HG03108 (cell line): ENCODE results near the gene ALKBH5.

ENCODE experiments used
- ATAC-seq: cut with Tn5 transposase; IDR thresholded peaks from one replicate; pipeline ENCODE4 v1.9.1; 2021; ENCODE audit warnings: moderate library complexity; ENCODE audit not compliant: unreplicated experiment

The ALKBH5 gene

GRCh38 chr17:18157354-18157985, 26.2 kb upstream of the ALKBH5 start:
- ATAC-seq, result no peak

- no peak for ATAC-seq
These were observed 25.5 kb upstream of the ALKBH5 start for GRCh38 chr17:18158022-18158600.

DNA sequence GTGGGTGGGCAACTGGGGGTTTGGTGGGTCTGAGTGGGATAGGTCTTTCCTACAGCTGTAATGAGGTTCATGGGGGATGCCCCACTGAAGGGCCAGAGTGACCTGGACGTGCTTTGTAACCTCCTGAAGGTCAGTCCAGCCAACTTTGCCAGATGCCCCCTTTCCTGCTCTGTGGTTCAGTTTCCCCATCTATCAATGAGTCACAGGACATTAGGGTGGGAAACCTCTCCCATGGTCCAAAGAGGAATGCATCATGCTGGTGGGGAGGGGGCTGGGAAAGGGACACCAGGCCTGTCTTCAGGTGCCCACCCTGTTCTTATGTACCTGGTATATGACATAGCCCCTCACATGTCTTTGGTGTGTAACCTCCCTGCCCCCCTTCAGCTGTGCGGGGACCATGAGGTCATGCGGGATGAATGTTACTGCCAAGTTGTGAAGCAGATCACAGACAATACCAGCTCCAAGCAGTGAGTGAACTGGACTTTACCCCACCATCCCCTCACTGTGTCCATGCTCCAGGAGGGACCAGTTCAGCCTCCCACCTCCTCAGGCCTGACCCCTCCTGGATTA, 24.0 kb upstream of the ALKBH5 start:
- ATAC-seq, result no peak

DNA sequence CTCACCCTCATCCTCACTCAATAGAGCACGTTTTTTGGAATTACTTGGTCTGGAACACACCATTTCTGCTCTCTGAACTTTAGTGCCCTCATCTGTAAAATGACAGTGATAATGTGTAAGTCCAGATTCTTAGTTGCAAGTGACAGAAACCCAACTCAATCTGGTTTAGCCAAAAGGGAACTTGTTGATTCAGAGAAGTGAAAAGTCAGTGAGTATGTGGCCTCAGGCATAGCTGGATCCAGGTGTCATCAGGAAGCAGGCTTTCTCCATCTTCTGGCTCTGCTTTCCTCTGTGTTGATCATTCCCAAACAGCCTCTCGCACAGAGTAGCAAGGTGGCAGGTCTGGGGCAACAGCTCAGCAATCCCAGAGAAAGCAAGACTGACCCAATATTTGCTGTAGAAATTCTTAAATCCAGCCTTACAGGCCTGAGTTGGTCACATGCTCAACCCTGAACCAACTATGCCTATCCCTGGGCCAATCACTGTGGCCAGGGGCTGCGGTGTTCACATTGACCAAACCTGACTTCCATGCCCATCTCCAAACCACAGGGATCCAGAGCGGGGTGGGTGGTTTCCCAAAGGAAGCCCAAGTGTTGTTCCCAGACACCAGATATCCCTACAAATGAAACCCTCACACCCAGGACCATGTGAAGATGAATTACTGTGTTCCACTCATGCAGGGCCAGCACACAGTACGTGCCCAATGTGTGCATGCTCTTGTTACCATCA, 23.3 kb upstream of the ALKBH5 start:
- ATAC-seq, result no peak

DNA sequence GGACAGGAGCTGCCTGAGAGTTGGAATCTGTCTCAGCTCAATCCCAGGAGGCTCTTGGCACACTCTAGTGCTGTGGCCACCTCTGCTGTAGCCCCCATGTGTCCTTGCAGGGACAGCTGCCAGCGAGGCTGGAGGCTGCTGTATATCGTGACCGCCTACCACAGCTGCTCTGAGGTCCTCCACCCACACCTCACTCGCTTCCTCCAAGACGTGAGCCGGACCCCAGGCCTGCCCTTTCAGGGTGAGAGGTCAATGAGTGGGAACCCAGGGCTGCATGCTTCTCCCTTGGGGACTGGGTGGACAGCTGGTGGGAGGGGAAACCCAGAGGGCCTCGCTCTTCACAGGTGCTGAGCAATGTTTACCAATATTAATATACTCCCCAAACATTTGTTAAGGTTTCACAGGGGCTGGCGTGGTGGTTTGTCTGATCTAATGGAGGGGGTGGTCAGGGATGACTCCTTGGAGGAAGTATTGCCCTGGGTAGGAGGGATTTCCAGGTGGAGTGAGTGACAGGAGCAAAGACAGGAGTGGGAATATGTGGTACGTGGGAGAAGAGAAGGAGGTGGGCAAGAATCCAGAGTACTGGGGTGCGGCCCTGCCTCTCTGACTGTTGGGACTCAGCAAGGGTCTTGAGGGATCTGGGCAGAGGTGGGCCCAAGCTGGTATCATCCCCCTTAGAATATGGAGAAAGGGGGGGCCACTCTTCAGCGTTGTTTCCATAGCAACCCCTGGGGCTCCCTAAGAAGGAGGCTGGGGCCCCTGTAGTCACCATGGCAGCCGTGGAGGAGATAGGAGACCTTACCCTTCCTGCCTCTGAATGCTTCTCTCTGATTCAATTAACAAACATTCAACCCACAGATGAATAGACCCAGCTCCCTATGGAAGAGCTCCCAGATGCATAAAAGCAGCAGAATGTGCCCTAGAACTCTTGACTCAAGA, 22.2 kb upstream of the ALKBH5 start:
- ATAC-seq, result peak; percentile 46

- no peak for ATAC-seq
These were observed 20.1 kb upstream of the ALKBH5 start for GRCh38 chr17:18163547-18163946.

- ATAC-seq, result no peak
These were observed 16.7 kb upstream of the ALKBH5 start for GRCh38 chr17:18166894-18167293.

GRCh38 chr17:18167421-18167820, 16.2 kb upstream of the ALKBH5 start:
- no peak for ATAC-seq

GRCh38 chr17:18172531-18173278, 10.9 kb upstream of the ALKBH5 start:
- ATAC-seq, result no peak

DNA sequence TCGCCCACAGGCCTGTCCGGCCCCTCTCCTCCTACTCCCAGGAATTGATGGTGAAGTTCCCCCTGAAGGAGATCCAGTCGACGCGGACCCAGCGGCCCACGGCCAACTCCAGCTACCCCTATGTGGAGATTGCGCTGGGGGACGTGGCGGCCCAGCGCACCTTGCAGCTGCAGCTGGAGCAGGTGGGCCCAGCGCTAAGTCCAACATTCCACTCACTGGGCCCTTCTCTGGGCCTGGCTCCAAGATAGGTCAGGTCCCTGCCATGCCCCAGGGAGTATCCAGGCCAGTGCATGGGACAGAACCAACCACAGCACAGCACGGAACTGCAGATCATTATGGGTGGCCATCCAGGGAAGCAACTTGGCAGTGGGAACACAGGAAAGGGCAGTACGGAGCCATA, 9.9 kb upstream of the ALKBH5 start:
- ATAC-seq, result no peak

DNA sequence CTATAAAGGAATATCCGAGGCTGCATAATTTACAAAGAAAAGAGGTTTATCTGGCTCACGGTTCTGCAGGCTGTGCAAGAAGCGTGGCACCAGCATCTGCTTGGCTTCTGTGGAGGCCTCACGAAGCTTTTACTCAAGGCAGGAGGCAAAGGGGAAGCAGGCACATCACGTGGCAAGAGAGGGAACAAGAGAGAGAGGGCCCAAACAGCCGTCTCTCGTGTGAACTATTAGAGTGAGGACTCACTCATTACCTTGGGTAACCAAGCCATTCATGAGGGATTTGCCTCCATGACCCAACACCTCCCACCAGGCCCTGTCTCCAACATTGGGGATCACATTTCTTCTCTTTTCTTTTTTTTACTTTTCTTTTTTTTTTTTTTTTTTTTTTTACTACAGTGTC, 7.5 kb upstream of the ALKBH5 start:
- ATAC-seq, result no peak

GRCh38 chr17:18177133-18177532, 6.5 kb upstream of the ALKBH5 start:
- ATAC-seq, result no peak

DNA sequence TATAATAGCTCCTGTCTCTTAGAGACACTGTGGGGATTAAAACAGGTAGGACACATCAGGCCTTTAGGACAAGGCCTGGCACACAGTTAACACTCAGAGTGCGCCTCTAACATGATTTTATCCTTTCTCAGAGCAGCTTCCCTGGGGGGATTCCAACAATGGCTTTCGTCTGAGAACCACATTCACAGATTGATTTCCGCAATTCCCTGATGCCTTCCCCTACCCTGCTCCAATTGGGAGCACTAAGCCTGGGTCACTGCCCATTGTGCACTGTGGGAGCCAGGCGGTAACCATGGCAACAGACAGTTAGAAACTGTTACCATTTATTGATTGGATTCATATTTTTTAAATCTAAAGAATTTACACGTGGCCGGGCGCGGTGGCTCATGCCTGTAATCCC, 5.9 kb upstream of the ALKBH5 start:
- ATAC-seq, result no peak

GRCh38 chr17:18179196-18179595, 4.4 kb upstream of the ALKBH5 start:
- no peak for ATAC-seq

DNA sequence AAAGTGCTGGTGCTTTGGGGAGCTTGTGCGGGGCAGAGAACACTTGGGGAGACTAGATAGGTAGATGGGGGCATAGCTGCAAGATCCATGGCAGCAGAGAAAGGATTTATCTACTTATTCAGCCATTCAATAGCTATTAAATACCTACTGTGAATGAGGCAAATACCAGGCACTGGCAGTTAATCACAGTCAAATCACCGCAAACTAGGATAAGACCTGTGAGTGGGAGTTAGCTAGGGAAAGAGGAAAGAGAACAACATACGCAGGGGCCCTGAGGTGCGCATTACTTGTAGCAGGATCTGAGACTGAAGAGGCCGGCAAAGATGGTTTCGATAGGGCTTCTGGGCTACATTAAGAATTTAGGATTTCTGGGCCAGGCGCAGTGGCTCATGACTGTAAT, 3.8 kb upstream of the ALKBH5 start:
- no peak for ATAC-seq

- no peak for ATAC-seq
These were observed 2.3 kb upstream of the ALKBH5 start for GRCh38 chr17:18181358-18181757.

GRCh38 chr17:18182110-18182977, 1.3 kb upstream of the ALKBH5 start:
- ATAC-seq, result no peak

DNA sequence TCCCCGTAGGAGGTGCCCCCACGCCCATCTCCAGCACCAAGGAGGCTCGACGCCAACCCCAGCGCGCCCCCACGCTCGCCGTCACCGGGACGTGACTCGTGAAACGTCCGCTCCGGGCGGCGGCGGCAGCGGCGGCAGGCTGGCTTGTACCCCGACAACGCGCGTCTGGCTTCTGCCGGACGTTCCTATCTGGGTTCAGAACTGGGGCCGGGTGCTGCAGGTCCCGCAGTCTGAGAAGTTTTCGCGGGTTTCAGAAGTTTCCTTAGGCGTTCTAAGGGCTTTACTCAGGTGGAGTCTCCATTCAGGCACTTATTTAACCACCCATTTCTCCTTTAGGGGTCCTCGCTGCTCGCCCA, 672 bp upstream of the ALKBH5 start:
- ATAC-seq, result peak; percentile 35
